NK-92 (cell line): Measurements from ENCODE around the gene PROC.
A peak's percentile ranks its signal among the peaks of the same experiment; 100 is the strongest.

Experiments used
- DNase-seq: peaks from one replicate; lab custom pipeline; 2025; ENCODE audit not compliant: unreplicated experiment; lab: John Stamatoyannopoulos, UW

Gene PROC

DNA sequence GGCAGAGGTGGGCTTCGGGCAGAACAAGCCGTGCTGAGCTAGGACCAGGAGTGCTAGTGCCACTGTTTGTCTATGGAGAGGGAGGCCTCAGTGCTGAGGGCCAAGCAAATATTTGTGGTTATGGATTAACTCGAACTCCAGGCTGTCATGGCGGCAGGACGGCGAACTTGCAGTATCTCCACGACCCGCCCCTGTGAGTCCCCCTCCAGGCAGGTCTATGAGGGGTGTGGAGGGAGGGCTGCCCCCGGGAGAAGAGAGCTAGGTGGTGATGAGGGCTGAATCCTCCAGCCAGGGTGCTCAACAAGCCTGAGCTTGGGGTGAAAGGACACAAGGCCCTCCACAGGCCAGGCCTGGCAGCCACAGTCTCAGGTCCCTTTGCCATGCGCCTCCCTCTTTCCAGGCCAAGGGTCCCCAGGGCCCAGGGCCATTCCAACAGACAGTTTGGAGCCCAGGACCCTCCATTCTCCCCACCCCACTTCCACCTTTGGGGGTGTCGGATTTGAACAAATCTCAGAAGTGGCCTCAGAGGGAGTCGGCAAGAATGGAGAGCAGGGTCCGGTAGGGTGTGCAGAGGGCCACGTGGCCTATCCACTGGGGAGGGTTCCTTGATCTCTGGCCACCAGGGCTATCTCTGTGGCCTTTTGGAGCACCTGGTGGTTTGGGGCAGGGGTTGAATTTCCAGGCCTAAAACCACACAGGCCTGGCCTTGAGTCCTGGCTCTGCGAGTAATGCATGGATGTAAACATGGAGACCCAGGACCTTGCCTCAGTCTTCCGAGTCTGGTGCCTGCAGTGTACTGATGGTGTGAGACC is at the start of gene PROC:
Gene PROC (plus strand): TSS at position 128 of the 812 bp plus-strand sequence. CDS start 1,516 bp downstream, outside the sequence.
- DNase-seq, result no peak

DNA sequence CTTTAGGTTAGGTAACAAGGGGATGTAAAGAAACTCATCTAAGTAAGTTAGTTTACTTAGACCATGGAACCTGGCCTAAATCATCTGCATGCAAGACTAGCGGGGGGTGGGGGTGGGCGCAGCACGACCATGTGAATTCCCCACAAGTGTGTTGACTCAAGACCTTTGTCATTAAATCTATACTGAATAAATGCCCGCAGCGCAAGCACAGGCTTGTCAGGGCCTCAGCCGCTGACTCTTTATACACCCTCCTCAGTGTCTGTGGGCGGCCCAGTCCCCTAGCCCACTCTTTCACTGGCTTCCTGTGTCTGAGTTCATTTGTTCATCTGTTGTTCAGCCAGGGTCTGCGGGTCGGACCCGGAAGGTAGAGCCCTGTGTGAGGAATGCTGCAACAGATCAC is 48.2 kb upstream of the PROC start:
- no peak for DNase-seq

DNA sequence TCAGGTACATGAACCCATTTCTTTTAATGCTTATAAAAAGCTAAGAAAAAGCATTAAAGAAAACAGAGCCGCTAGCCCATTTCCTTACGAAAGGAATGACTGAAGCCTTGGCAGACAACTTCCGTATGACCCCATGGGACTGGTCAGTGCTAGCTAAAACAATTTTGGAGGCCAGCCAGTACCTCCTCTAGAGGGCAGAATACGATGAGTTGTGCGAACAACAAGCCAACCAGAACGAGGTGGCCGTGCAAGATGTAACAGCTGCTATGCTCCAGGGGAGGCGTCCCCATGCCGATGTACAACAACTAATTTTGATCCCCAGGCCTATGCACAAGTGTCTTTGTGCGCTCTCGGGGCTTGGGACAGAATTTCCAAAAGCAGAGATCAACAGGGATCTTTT is 47.2 kb upstream of the PROC start:
- DNase-seq, result no peak

DNA sequence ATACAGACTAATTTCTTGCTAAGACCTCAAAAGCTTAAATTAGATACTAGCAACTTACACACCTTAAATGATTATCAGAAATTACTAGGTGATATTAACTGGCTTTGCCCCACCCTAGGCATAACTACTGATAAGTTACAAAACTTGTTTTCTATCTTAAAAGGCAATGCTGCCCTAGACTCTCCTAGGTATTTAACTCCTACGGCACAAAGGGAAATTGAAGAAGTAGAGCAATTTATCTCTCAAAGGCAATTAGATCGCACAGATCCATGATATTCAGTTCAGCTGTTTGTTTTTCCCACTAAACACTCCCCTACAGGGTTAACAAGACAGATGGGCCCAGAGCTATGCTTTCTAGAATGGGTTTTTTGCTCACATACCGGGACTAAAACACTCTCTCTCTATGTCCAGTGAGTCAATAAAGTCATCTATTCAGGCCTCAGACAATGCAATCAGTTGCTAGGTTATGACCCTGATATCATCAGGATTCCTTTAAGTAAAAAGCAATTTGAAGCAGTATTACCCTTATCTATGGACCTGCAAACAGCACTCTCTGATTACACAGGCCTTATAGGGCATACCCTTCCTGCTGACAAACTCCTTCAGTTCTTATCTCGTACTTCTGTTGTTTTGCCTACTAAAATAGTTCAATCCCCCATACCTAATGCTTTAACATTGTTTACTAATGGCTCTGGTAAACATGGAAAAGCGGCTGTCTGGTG is 44.7 kb upstream of the PROC start:
- no peak for DNase-seq

DNA sequence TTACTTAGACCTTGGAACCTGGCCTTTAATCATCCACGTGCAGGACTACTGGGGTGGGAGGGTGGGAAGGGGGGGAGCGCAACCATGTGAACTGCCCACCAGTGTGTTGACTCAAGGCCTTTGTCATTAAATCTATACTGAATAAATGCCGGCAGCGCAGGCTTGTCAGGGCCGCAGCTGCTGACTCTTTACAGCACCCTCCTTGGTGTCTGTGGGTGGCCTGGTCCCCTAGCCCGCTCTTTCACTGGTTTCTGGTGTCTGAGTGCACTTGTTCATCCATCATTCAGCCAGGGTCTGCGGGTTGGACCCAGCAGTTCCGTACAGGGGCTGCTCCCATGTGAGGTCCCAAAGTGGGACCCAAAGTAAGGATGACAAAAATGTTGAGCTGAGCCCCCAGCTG is 42.0 kb upstream of the PROC start:
- DNase-seq, result no peak

DNA sequence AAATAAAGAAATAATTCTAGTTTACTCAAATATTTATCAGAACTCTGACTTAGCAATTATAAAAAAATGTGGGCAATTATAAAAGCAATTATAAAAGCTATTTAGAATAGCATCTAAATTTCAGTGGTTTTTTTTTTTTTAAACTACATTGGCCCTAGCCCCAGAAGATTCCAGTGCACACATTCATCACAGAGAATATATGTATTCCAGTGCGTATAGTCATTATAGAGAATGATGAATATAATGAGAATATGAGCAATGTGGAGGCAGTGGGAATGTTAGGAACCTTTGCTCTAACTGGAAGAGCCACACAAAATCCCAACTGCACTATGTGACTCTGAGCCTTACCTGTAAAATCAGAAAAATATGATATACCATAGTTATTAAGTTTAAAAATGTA is 41.0 kb upstream of the PROC start:
- DNase-seq, result no peak

DNA sequence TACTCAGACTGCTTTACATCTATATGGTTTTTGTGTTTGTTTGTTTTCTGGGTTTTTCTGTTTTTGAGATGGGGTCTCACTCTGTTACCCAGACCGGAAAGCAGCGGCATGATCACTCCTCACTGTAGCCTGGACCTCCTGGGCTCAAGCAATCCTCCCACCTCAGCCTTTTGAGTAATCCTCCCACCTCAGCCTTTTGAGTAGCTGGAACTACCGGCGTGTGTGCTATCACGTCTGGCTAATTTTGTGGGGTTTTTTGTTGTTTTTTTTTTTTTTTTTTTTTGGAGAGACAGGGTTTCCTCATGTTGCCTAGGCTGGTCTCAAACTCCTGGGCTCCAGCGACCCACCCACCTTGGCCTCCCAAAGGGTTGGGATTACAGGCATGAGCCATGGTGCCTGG is 39.5 kb upstream of the PROC start:
- DNase-seq, result no peak

DNA sequence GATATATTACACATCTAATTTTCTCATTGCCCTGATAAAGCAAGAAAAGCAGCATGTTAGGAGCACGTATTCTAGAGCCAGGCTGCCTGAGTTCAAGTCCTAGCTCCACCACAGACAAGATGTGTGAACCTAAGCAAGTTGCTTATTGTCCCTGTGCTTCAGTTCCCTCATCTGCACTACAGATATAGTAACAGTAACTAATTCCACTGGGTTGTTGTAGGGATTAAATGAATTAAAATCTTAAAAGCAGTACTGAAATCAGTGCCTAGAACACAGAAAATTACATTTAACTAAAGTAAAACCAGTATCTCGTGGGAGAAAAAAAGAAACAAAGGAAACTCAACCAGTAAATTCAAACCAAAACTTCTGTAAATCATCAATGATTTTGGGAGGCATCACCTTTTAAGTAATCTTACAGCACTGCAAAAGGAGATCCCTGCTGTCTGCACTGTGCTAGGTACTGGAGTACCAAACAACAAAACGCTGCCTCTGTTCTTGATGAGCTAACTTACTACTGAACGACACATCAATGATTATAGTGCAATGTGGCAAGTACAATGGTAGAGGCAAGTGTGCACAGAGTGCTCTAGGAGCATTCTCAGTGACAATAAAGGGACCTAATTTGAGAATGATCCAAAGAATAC is 38.4 kb upstream of the PROC start:
- no peak for DNase-seq

DNA sequence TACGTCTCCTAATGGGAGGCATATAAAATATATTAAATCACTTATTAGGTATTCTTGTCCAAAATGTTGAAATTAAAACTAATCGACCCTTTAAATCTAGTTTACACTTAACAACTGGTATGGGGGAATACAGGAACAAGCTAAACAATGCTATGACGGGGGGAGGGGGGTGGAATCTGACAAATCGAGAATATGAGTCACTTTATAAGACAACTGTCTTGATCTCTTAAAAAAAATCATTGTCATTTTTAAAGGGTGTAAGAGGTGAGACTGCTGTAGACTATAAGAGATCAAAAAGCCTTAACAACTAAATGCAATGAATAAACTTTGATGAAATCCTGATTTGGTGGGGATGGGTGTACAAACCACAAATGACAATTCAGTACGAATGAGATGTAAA is 36.5 kb upstream of the PROC start:
- no peak for DNase-seq

DNA sequence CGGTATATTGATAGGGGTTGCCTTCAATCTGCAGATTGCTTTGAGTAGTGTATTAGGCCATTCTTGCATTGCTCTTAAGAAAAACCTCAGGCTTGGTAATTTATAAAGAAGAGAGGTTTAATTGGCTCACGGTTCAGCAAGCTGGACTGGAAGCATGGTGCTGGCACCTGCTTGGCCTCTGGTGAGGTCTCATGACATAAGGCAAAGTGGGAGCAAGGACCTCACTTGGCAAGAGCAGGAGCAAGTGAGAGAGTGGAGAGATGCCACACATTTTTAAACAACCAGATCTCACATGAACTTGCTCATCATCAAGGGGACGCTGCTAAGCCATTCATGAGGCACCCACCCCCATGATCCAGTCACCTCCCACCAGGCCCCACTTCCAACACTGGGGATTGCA is 35.4 kb upstream of the PROC start:
- no peak for DNase-seq

DNA sequence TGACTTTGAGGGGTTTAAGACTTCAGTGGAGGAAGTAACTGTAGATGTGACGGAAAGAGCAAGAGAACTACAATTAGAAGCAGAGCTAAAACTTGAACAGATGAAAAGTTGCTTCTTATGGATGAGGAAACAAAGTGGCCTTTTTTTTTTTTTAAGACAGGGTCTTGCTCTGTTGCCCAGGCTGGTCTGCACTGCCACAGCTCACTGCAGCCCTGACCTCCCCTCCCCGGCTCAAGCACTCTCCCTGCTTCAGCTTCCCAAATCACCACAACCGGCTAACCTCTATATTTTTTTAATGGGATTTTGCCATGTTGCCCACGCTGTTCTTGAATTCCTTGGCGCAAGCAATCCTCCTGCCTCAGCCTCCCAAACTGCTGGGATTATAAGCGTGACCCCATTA is 33.7 kb upstream of the PROC start:
- DNase-seq, result no peak

DNA sequence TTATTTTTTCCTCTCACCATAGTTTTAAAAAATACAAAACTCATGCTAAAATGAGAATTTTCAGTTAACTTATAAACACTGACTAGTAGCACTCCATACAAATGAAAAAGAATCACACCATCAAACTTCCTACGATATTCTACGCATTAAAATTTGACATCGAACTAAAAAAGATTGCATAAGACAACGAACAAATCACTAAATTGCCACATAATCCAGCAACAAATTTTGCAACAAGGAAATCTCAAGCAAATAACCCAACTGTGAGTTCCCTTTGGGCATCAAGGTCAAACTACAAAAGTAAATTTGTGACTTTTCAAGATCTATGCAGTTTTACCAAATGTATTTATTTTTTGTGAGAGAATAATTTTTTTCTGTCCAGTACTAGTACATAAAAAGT is 32.0 kb upstream of the PROC start:
- no peak for DNase-seq

DNA sequence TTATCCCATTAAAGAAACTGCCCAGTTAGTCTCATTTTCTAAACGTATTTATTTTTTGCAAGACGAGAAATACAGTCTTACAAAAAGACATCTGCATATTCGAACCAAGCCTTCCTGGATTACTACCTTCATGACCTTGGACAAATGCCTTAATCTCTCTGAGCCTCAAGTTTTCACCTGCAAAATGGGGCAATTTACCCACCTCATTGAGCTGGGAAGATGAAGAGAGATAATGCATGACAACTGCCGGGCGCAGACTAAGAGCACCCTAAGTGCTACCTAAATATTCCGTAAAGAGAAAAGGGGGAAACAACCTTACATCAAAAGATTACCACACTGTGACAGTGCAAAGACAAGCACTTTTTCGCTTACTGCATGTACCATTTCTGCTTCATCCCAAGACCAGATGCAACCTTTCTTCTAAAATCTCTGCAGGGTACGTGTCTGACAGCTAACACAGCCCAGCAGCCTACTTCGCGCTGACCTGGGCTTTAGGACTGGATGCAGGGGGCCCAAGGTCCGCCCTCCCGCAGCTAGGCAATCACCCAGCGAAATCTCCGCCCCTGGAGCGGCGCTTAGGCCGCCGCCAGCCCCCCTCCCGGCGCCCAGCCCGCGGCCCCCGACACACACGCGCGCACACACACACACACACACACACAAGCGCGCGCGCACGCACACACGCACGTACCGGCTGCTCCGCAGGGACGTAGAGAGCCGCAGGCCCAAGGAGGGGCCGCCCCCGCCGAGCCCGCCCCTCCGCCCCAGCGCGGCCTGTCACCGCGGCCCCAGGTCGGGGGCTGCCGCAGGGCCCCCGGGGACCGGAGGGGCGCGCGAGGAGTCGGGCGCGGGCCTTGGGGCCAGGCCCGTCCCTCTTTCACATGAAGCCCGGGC is 31.2 kb upstream of the PROC start:
- DNase-seq, result peak; percentile 47

DNA sequence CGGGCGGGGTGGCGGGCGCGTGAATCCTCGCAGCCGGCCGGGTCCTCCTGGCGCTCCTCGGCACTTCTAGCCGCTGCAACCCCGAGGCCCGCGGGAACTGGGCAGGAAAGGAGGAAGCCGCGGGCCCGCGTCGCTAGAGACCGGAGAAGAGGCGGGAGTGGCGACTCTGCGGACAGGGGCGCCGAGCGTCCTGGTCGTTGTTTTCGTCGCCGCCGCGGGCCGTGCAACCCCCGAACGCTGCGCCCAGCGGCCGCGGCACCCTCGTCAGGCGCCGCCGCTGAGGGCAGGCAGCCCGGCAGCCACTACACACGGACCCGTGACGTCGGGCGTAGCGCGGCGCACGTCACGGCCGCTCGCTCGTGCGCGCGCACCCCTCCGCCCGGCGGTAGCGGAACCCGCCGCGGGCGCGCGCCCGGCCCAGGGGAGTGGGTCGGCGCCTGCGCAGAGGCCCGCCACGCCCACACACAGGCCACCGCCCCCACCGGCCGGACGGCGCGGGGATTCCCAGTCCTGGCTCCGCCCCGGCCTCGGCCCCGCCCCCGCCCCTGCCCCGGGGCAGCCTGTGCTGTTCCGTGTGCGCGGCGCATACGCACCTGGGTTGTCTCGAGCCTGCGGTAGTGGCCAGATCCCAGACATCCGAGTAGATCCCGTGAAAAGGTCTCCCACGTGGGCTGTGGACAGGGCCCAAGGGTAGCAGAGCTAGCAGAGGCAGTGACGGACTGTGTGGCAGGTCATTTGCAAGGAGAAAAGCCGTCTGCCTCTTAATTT is 30.4 kb upstream of the PROC start, which contains the start of gene MAP3K2:
Gene MAP3K2 (minus strand): TSS at position 321 of the 768 bp plus-strand sequence. CDS start 44,846 bp downstream, outside the sequence.
- peak; percentile 51 for DNase-seq

DNA sequence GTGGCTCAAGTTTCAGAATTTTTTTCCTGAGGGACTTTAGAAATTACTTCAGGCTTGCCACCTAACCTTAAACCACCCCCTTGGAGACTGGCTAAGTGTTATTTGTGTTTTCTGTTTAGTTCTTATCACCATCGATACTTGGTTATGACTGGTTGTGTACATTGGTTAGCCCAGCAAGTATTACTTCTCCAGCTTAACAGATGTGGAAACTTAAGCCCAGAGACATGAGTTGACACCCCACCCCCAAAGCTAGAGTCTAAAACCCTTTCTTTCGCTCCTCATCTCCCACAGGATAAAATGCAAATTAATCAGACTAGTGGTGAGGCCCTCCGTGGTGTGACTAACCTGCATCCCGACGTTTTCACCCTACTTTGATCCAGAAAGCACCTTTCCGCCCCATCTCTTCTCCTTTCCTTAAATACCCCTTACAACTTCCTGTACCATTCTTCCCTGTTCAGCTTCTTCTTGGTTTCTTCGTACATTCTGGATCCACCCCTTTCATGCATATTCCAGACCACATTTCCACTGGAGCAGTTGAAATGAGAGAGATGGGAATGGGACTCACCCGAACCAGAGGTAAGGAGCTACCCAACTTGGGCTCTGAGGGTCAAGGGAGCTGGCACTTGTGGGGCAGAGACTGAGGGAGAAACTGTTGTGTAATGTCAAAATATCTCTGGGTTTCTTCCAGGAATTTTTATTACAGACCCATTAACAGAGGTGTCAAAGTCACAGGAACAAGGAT is 29.6 kb upstream of the PROC start:
- no peak for DNase-seq

DNA sequence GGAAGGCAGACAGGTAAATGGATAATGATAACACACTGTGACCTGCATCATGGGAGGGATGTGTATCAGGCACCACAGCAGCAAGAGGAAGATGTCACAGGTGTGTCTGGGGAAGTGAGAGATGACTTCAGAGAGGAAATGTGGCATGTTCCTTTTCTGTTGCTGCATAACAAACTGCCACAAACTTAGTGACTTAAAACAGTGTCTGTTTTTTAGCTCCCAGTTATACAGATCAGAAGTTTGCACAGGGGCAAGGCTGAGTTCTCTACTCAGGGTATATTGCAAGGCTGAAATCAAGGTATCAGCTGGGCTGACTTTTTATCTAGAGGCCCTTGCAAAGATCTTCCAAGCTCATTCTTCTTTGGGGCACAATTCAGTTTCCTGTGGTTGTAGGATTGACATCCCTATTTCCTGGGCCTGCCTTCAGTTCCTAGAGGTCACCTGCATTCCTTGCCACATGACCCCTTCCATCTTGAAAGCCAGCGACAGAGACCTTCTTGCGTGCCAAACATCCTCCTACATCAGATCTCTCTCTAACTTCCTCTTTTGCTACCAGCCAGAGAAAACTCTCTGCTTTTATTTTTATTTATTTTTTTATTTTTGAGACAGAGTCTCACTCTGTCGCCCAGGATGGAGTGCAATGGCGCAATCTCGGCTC is 28.3 kb upstream of the PROC start:
- no peak for DNase-seq

DNA sequence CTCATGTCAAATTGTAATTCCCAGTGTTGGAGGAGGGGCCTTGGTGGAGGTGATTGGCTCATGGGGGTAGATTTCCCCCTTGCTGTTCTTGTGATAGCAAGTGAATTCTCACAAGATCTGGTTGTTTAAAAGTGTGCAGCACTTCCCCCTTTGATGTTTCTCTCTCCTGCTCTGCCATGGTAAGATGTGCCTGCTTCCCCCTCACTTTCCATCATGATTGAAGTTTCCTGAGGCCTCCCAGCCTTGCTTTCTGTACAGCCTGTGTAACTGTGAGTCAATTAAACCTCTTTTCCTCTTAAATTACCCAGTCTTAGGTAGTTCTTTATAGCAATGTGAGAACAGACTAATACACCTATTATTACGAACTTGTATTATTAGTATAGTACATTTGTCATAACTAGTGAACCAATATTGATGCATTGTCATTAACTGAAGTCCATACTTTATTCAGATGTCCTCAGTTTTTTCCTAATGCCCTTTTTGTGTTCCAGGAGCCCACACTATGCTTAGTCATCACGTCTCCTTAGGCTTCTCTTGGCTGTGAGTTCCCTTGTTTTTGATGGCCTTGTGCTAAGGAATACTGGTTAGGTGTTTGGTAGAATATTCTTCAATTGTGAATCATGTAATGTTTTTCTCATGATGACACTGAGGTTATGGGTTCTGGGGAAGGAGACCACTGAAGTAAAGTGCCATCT is 25.9 kb upstream of the PROC start:
- no peak for DNase-seq

DNA sequence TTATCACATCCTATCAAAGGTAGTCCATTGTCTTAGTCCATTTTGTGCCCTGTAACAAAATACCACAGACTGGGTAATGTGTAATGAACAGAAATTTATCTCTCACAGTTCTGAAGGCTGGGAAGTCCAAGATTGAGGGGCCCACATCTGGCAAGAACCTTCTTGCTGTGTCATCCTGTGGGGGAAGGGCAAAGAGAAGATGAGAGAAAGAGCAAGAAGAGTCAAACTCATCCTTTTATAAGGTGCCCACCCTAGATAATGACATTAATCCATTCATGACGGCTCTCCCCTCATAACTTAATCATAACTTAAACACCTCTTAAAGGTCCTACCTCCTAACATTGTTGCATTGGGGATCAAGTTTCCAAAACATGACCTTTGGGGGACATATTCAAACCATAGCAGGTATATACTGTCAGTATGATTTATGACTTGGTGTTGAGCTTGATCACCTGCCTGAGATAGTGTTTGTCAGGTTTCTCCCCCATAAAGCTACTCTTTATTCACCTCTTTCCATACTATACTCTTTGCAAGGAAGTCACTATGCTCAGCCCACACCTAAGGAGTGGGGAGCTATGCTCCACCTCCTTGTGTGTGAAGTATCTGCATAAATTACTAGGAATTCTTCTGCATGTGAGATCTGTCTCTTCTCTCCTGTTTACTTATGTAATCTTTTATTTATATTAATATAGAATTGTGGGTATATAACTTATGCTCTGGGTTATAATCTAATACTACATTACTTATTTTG is 25.2 kb upstream of the PROC start:
- no peak for DNase-seq
